Liver (tissue), 9 donors: ENCODE measurements around the gene LRMDA. TPM values are rescaled to one million over a fixed set of nuclear protein-coding genes. Genes with fewer than 3 reads are reported as not detected.

ENCODE experiments used
- DNase-seq: peaks from one replicate; pipeline ENCODE4 v3.0.0-alpha.2; 2017; ENCODE audit warnings: low spot score
- H3K27ac ChIP-seq, 2 donors: one replicate each; pipeline ENCODE4 v1.7.0; 2013; ENCODE audit warnings: inconsistent platforms in 2 of 2, low read length in 2 of 2, control low read depth in 1 of 2, low read depth in 1 of 2, mild to moderate bottlenecking in 1 of 2
- H3K27me3 ChIP-seq, 4 donors: one replicate each; pipeline versions ENCODE4 v1.6.1 to v1.7.0; 2013; ENCODE audit warnings: low read length in 3 of 4, inconsistent platforms in 1 of 4, mild to moderate bottlenecking in 1 of 4, moderate library complexity in 1 of 4; ENCODE audit not compliant: control insufficient read depth in 4 of 4, insufficient read depth in 4 of 4
- H3K36me3 ChIP-seq, 4 donors: one replicate each; pipeline versions ENCODE4 v1.6.1 to v1.7.0; 2013; ENCODE audit warnings: low read length in 3 of 4, mild to moderate bottlenecking in 3 of 4, low read depth in 1 of 4, moderate library complexity in 1 of 4; ENCODE audit not compliant: control insufficient read depth in 4 of 4, insufficient read depth in 3 of 4
- H3K4me1 ChIP-seq, 4 donors: one replicate each; pipeline versions ENCODE4 v1.6.1 to v1.7.0; 2013; ENCODE audit warnings: low read length in 3 of 4, mild to moderate bottlenecking in 3 of 4, moderate library complexity in 1 of 4; ENCODE audit not compliant: control insufficient read depth in 4 of 4, insufficient read depth in 4 of 4
- H3K4me3 ChIP-seq, 3 donors: one replicate each; pipeline versions ENCODE4 v1.6.1 to v1.7.0; 2013; ENCODE audit warnings: low read length in 3 of 3, control low read depth in 1 of 3, low read depth in 1 of 3, mild to moderate bottlenecking in 1 of 3
- H3K9ac ChIP-seq, 2 donors: one replicate each; pipeline ENCODE4 v1.7.0; 2013; ENCODE audit warnings: low read length in 2 of 2, mild to moderate bottlenecking in 2 of 2, moderate library complexity in 2 of 2, control low read depth in 1 of 2, low read depth in 1 of 2
- H3K9me3 ChIP-seq, 4 donors: one replicate each; pipeline versions ENCODE4 v1.6.1 to v1.7.0; 2013; ENCODE audit warnings: low read length in 3 of 4; ENCODE audit not compliant: control insufficient read depth in 4 of 4
- ATF3 ChIP-seq: IDR thresholded peaks from 2 replicates; pipeline ENCODE4 v1.6.1; 2016; ENCODE audit warnings: antibody characterized with exemption
- CTCF ChIP-seq: fragments of 150-350 bp; IDR thresholded peaks from 2 replicates; pipeline ENCODE4 v1.5.1; 2017; ENCODE audit warnings: improper control_type of control experiment, low read depth, low read length; ENCODE audit not compliant: missing input control
- EGR1 ChIP-seq, 2 donors: IDR thresholded peaks; 2 replicates each; pipeline ENCODE4 v1.6.1; 2016 to 2018; ENCODE audit warnings: antibody characterized with exemption in 2 of 2, low read depth in 2 of 2
- FOXA1 ChIP-seq: IDR thresholded peaks from 2 replicates; pipeline ENCODE4 v1.6.1; 2016; ENCODE audit warnings: antibody characterized with exemption
- FOXA2 ChIP-seq: IDR thresholded peaks from 2 replicates; pipeline ENCODE4 v1.6.1; 2016; ENCODE audit warnings: antibody characterized with exemption
- GABPA ChIP-seq, 2 donors: IDR thresholded peaks in 1 of 2; conservative IDR thresholded peaks in 1 of 2; 2 replicates each; pipeline ENCODE4 v1.6.1; 2016; ENCODE audit warnings: antibody characterized with exemption in 2 of 2, mild to moderate bottlenecking in 1 of 2, moderate library complexity in 1 of 2
- HNF4A ChIP-seq, 2 donors: conservative IDR thresholded peaks; 2 replicates each; pipeline ENCODE4 v1.6.1; 2016; ENCODE audit warnings: antibody characterized with exemption in 2 of 2, mild to moderate bottlenecking in 2 of 2
- JUND ChIP-seq, 2 donors: IDR thresholded peaks; 2 replicates each; pipeline ENCODE4 v1.6.1; 2016; ENCODE audit warnings: antibody characterized with exemption in 2 of 2
- MAX ChIP-seq: IDR thresholded peaks from 2 replicates; pipeline ENCODE4 v1.6.1; 2016; ENCODE audit warnings: antibody characterized with exemption
- NR2F2 ChIP-seq: IDR thresholded peaks from 2 replicates; pipeline ENCODE4 v1.6.1; 2016; ENCODE audit warnings: antibody characterized with exemption
- RAD21 ChIP-seq, 2 donors: IDR thresholded peaks; 2 replicates each; pipeline ENCODE4 v1.6.1; 2016; ENCODE audit warnings: antibody characterized with exemption in 2 of 2, mild to moderate bottlenecking in 2 of 2
- RXRA ChIP-seq, 2 donors: IDR thresholded peaks; 2 replicates each; pipeline ENCODE4 v1.6.1; 2017 to 2018; ENCODE audit warnings: antibody characterized with exemption in 2 of 2, mild to moderate bottlenecking in 1 of 2
- SP1 ChIP-seq: IDR thresholded peaks from 2 replicates; pipeline ENCODE4 v1.6.1; 2018; ENCODE audit warnings: antibody characterized with exemption, mild to moderate bottlenecking
- TAF1 ChIP-seq: conservative IDR thresholded peaks from 2 replicates; pipeline ENCODE4 v1.6.1; 2016; ENCODE audit warnings: antibody characterized with exemption, mild to moderate bottlenecking
- WGBS: extraction: QIAGEN DNeasy Blood & Tissue Kit; methylation state at CpG from one replicate; pipeline ENCODE4 v1.1.7; 2013; 5-methylcytosine and 5-hydroxymethylcytosine counted together
- polyA plus RNA-seq, 2 donors: library from polyadenylated mRNA; stranded (reverse) in 1 of 2; unstranded in 1 of 2; fragments of 200-250 nt in 1 of 2; fragments of >200 nt in 1 of 2; fragmentation: Nextera tagmentation in 1 of 2; extraction: Ambion mirVana in 1 of 2; gene quantifications; one replicate each; pipeline versions ENCODE4 v1.2.1 to v1.2.3, GENCODE V29; 2013 to 2015
- total RNA-seq, 2 donors: library from RNA; depleted of rRNA; stranded (reverse); fragments of >200 nt; gene quantifications; one replicate each; pipeline ENCODE4 v1.2.3, GENCODE V29; 2014
- donor health status: healthy.
- donor health status: healthy.
- donor health status: healthy.
- donor health status: healthy.
- donor health status: healthy.

Gene LRMDA
- total and polyA plus RNA-seq, 4 donors = 7.9 to 15.8 (median 11.3) TPM

GRCh38 chr10:75807456-75807855 lies 376.0 kb downstream of the LRMDA start:
- no peak overlapping the region for H3K4me3 ChIP-seq

GRCh38 chr10:75809003-75809402 lies 377.6 kb downstream of the LRMDA start:
- Histone ChIP-seq H3K27ac (no peak overlapping the region), H3K36me3 (no peaks in the 10 kb centered on the region), H3K9ac (no peak overlapping the region), H3K9me3 (no peaks in the 10 kb centered on the region), H3K4me3 (no peak overlapping the region), H3K27me3 (no peaks in the 10 kb centered on the region), H3K4me1 (no peaks in the 10 kb centered on the region)
- TF ChIP-seq RAD21 (IDR thresholded peaks at IDR 0.05) = no peak
- TF ChIP-seq TAF1 = no peak
- TF ChIP-seq HNF4A (conservative IDR thresholded peaks at IDR 0.05) = no peak
- no peak for TF ChIP-seq FOXA1
- TF ChIP-seq SP1 = no peak
- no peak for TF ChIP-seq ATF3
- TF ChIP-seq FOXA2 = no peak
- no peak for TF ChIP-seq NR2F2
- TF ChIP-seq MAX = no peak
- DNase-seq = no peak
- 95% methylated on average over 3 of the region's 3 CpGs for WGBS

More at GRCh38 chr10:75807456-75807855, 376.0 kb downstream of the LRMDA start:
- Histone ChIP-seq H3K9ac (no peak overlapping the region), H3K9me3 (no peaks in the 10 kb centered on the region), H3K27me3 (no peaks in the 10 kb centered on the region), H3K4me1 (peaks cover 0 to 5% (median 1%) of the 10 kb centered on the region in 4 donors), H3K36me3 (no peaks in the 10 kb centered on the region), H3K27ac (no peak overlapping the region)
- DNase-seq = no peak
- WGBS = 95% methylated on average over 5 of the region's 5 CpGs
- TF ChIP-seq RXRA (IDR thresholded peaks at IDR 0.05) (no peak), SP1 (no peak), NR2F2 (no peak), GABPA (IDR thresholded peaks at IDR 0.05 in 1 of 2, conservative IDR thresholded peaks at IDR 0.05 in 1 of 2) (no peak), JUND (IDR thresholded peaks at IDR 0.05) (no peak)

- Histone ChIP-seq H3K4me3 (no peak overlapping the region), H3K27ac (no peak overlapping the region), H3K9ac (no peak overlapping the region), H3K9me3 (no peaks in the 10 kb centered on the region), H3K36me3 (peaks cover 0 to 2% (median 0%) of the 10 kb centered on the region in 4 donors), H3K27me3 (no peaks in the 10 kb centered on the region), H3K4me1 (no peaks in the 10 kb centered on the region)
- TF ChIP-seq NR2F2 = no peak
- no peak for TF ChIP-seq FOXA1
- no peak for TF ChIP-seq HNF4A (conservative IDR thresholded peaks at IDR 0.05)
- TF ChIP-seq ATF3 = no peak
- no peak for TF ChIP-seq CTCF
- no peak for TF ChIP-seq EGR1 (IDR thresholded peaks at IDR 0.05; ENCODE audit: low read depth in 2 of 2)
- no peak for DNase-seq
Observed at GRCh38 chr10:75814014-75814413, 382.6 kb downstream of the LRMDA start.
